ENCODE results near the gene BBX.
"Not testable (repeated sequence)": the region's sequence is repeated elsewhere in the genome, so short reads cannot be mapped to it uniquely, and the experiment has no call there.

The BBX gene

DNA sequence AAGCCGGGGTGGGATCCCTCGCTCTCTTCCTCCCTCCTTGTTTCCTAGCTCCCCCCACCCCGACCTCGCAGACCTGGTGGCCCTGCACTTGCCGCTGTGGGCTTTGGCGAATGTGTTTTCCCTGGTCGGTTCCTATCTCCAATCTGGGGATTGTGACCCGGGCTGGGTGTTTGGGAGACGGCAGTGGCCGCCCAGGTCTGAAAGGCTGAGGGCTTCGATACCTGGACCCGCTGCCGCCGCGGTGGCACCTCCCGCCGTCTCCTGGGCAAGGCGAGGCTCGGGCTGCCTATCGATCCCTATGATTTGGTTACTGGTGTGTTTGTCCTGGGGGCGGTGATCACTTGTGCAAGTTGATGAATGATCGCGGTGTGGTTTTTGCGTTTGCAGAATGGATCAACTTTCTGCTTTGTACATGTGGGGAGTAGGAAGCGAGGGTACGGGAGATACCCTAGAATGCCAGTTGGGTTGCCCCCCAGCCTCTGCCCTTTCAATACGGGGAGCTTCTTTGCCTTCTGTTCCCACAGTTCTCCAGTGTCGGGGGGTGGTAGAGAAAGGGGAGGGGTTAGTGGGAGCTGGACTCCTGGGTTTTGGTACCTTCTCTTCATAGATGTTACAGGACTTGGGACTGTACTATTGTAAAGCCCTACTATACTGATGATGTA, 3.0 kb downstream of the BBX start:
- DNase-seq, result peak in 39 of 42 donors; percentile 2 to 59 (median 26)
- intact Hi-C loops (cut with DNase I), result no loop called here

DNA sequence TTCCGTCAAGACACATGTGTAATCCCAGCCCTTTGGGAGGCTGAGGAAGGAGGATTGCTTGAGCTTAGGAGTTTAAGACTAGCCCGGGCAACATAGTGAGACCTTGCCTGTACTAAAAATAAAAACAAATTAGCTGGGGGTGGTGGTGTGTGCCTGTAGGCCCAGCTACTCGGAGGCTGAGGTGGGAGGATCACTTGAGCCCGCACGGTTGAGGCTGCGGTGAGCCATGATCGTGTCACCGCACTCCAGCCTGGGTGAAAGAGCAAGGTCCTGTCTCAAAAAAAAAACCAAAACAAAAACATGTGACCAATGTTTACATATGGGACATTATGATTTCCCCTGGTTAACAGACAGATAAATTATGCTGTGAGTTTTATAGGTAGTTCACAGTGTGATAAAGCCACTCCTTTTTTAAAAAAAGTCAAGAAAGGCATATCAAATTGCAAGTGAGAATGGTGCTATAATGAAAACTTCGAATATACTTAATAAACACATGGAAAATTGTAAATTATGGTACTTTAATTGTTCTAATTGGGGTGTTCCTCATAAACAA, 9.2 kb downstream of the BBX start:
- no peak for DNase-seq
- intact Hi-C loops (cut with DNase I), result no loop called here

DNA sequence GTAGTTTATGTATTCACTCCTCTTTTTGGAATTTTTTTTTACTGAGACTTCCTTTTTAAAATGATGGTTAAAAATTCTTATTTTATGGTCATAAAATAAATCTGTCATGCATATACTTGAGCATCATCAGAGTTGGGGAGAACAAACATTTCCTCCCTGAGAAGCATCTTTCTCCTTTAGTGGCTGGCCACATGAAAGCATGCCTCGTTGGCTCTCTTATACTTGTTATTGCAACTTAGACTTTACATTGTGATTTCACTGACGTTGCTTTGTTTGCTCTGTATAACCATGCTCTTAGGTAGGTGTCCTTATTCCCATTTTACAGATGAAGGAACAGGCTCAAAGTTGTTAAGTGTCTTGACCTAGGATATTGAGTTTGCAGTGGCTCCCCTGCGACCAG, 18.1 kb downstream of the BBX start:
- DNase-seq, result no peak
- intact Hi-C loops (cut with DNase I), result no loop called here

DNA sequence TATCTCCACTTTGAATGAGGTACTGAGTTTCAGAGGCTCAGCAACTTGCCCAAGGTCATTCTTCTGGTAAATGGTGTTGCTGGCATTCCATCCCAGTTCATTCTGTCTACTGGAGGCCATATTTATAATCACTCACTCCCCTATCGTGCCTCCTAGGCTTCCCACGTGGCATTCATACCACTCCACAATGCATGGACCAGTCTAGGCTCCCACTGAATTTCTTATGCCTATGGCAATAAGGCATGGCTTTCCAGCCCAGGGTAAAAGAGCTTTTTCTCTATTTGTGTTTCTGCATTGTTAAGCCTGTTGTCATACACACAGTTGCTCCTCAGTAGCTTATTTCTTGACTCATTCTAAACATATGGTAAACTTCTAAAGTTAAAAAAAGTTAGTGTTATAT, 19.9 kb downstream of the BBX start:
- intact Hi-C loops (cut with DNase I), result no loop called here
- DNase-seq, result no peak

DNA sequence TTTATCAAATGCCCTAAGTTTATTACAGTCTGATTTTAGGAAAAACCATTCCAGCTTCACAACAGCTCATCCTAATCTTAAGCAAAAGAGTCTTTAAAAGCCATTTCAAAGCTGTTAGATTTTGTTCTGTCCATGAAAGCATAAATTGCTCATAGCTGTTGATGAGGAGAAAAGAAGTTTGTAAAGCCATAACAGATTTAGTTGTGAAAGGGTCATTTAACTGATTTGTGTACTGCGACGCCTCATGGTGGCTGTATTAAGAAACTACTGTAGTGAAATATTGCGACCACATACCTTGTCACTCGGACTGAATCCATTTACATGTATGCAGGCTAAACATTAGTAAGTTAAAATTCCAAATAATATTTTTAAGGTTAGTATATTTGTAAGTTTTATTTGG, 20.9 kb downstream of the BBX start:
- intact Hi-C loops (cut with DNase I), result no loop called here
- DNase-seq, result peak in 17 of 42 donors; percentile 15 to 73 (median 37)

DNA sequence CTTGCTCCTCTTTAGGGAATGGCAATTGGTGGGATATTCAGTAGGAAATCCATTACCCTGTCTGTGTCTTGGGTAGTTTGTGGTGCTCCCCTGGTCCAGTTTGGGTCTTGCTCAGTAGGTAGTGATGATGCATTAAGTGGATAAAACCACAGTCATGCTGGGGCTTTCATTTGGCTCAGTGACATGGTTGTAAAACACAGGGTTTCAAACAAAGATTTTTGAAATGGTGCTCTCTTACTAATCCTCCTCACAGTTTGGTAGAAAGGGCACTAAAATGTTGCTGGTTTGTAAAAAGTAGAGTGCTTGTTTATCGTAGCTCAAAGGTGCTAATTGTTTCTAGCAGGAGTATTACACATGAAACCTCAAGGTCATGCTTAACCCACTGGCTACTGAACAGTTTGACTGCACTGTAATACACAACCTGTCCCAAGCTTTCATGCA, 22.9 kb downstream of the BBX start:
- intact Hi-C loops (cut with DNase I), result no loop called here
- DNase-seq, result no peak

DNA sequence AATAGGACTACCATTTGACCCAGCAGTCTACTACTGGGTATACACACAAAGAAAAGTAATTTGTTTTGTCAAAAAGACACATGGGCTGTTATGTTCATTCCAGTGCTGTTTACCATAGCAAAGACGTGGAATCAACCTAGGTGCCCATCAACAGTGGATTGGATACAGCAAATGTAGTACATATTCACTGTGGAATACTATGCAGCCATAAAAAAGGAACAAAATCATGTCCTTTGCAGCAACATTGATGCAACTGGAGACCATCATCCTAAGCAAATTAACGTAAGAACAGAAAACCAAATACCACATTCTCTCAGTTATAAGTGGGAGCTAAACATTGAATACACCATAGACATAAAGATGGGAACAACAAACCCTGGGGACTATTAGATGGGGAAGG, 25.8 kb downstream of the BBX start:
- intact Hi-C loops (cut with DNase I), result no loop called here
- DNase-seq, result no peak

DNA sequence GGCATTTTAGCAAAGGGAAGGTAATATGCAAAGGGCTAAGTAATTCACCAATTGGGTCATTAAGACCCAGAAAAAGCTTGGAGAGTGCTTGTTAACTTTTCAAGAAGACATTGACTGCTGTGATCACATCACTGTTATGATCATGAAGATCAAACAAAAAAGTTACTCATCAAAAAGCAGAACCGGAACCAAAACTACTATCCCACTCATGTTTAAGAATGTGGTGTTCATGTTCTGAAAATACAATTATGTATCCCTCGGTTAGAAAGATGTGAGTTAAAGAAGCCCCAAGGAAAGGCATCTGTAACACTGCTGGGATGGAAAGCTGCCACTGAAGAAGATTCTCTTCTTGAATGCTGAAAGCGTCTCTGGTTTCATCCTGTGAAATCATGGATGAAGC, 32.6 kb downstream of the BBX start:
- intact Hi-C loops (cut with DNase I), result no loop called here
- DNase-seq, result no peak

DNA sequence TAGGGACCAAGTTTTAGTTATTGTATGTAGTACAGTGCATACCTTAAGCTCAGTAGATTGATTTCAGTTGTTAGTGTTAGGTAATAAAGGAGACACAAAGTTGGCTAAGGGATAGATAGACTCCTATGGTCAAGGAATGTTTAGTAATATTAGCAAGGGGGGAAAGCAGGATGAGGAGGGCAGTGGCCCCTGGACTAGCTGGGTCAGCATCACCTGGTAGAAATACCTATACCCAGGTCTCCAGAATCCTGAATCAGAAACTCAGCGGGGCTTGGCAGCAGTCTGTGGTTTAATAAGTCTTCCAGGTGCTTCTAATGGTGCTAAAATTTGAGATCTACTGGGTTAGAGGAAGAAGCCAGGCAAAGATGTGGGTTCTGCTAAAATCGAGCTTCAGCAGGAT, 35.0 kb downstream of the BBX start:
- DNase-seq, result no peak
- intact Hi-C loops (cut with DNase I), result no loop called here

DNA sequence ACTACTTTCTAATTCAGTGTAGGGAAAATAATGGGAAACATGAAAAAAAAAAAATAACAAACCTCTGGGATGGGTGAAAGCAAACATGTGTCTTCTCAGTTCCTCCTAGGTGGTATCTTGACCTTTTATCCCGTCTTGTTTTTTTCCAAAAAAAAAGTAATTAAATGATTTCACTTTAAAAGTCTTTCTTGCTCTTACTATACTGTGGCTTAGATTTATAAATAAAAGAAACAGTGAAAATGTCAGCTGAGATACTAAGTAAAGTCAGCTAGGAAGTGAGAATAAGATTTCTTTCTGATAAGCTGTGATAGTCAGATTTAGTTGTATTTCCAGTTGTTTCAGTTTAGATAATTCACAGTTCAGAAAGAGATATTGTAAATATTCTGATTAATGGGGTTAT, 37.4 kb downstream of the BBX start:
- intact Hi-C loops (cut with DNase I), result no loop called here
- DNase-seq, result no peak

DNA sequence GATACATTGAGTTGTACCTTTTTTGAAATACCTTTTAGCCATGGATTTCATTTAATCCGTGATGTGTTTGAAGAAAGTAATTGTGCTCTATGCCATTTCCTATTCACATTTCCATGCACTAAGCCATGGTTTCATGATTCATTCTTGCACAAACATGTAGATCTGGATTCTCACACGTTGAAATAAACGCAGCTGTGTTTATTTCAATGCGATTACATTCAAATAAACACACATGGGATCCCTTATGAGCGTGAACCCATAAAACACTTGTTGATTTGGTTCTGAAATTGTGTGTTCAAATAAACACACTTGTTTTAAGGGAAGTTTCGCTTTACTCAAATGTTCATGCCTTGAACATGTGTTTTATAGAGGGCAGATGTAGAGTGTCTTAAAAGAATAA, 39.2 kb downstream of the BBX start:
- intact Hi-C loops (cut with DNase I), result no loop called here
- no peak for DNase-seq

DNA sequence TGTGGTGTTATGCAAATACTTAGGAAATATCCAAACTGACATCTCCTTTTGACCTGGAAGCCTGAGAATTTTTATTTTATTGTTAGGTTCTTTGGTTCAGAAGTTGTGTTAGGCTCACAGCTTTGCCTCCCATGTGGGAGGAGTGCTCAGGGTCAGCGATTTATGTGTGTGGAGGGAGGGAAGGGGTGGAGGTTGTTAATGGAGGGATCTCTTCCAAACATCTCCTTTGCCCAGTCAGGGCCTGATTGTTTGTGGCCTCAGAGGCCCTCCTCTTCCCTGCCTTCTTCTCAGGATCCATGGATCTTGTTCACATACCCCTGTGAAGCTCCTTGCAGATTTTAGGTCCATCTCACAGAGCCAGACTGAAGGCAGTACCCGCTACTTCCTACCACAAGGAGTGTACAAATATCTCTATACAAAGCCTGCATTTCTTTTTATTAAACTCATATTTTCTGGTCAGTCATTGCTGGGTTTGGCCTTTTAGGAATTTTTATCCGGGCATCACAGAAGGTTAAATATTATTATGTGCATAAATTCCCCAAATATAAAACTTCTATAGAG, 40.3 kb downstream of the BBX start:
- intact Hi-C loops (cut with DNase I), result no loop called here
- no peak for DNase-seq

DNA sequence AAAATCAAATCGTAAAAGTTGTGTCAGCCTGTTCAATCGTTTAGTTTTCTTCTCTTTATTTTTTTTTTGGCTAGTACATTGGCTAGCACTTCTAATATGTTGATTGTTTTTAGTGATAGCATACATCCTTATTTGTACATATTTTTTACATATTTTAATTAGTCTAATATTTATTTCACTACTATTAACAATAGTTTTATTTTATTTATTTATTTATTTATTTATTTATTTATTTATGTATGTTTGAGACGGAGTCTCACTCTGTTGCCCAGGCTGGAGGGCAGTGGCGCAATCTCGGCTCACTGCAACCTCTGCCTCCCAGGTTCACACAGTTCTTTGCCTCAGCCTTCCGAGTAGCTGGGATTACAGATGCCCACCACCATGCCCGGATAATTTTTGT, 42.5 kb downstream of the BBX start:
- intact Hi-C loops (cut with DNase I), result not testable (repeated sequence)

DNA sequence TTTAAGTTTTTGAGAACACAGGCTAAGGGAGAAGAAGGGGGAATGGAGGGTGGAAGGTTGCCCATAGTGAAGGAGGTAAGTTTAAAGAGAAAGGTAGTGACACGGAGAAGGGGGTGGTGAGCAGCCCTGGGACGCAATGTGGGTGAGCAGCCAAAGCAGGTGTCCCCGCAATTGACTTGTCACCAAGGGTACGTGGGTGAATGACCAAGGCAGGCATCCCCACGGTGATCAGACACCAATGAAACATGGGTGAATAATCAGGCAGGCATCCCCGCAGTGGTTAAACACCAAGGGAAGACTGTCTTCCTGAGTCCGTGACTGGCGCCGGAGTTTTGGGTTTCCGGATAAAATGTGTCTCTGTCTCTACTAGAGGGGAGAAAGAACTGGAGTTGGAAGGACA, 48.3 kb downstream of the BBX start:
- intact Hi-C loops (cut with DNase I); DNase-seq: not testable (repeated sequence)

More for the DNA sequence above, 42.5 kb downstream of the BBX start:
- not testable (repeated sequence) for DNase-seq

DNA sequence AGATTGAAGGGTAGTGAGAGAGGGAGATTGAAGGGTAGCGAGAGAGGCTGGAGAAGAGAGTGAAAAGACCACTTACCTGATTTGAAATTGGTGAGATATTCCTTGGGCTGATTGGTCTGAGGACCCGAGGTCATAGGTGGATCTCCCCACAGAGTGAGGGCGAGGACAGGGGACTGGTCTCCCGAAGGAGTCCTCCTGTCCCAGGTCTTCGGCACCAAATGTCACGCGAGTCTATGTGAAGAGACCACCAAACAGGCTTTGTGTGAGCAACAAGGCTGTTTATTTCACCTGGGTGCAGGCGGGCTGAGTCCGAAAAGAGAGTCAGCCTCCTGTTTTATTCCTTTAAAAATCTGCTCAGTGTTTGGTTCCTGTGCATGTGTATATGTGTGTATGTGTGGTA, 48.7 kb downstream of the BBX start:
- DNase-seq; intact Hi-C loops (cut with DNase I): not testable (repeated sequence)

DNA sequence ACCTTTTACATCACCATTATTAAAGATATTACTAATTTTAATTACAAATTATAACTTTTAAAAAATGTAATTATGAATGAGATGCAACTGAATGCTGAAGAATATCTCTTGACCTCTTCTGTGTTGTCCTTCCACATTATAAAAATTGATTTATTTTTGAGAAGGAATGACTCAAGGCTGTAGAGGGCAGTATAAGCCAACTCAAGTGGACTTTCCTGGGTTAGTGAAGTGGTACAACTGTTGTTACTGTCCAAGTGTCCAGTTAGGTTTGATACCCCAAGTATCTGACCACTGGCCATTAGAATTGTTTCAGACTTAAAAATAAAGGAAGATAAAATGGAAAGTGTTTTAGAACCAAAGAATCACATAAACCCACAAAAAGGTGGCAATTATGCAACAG, 51.9 kb downstream of the BBX start:
- intact Hi-C loops (cut with DNase I), result no loop called here

DNA sequence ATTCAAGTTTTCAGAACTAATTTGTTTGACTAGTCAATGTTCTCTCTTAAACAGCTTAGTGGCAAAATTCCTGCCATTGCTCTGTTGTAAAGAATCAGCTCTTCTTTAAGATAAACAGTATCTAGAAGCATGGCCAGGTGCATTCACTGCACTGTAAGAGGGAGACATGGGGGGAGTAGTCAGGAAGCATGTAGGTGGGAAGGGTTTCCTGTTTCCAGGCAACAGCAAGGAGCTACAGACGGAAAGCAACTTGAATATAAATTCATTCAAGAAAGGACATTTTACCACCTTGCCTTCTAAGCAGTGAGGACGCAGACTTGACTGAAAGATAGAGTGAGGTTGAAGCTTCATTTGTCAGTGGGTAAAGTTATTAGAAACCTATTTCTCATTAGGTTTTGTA, 55.3 kb downstream of the BBX start:
- intact Hi-C loops (cut with DNase I), result no loop called here
- DNase-seq, result peak in 2 of 42 donors; percentile 16 to 17

More for the DNA sequence above, 51.9 kb downstream of the BBX start:
- DNase-seq, result peak in 5 of 42 donors; percentile 18 to 59 (median 38)

DNA sequence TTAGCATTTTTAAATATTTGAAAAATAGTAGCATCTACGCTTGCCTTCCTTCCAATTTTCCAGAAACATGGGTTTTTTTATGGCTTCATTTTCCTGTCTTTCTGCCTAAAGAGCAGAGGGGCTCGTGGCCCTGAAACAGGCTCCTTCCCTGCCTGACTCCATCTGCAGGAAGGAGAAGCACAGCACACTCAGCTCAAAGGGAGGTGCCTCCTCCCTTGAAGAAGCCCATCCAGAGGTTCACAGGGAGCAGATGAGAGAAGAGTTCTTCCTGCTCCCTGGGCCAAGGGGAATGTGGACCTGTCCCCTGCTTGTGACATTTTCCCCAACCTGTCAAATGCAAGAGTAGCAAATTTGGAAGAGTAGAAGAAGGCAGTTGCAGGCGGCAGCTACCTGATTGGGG, 55.8 kb downstream of the BBX start:
- intact Hi-C loops (cut with DNase I), result no loop called here
- no peak for DNase-seq

DNA sequence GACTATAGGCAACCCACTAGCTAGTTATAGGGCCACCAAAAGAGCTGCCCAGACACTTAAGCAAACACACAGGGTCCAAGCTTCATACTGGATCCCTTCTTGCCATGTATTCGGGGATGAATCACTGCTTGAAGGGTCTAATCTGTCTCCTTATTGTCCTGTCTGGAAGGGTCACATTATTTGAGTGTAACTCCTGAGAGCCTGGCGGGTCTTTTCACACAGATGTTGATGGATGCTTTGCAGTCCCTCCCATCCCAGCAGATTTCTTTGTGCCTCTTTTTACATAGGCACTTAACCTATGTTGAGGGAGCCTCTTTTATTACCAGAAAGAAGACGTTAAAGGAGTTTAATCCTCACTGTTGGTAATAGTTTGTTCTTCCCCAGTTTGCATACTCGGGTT, 56.6 kb downstream of the BBX start:
- intact Hi-C loops (cut with DNase I), result no loop called here
- DNase-seq, result no peak

DNA sequence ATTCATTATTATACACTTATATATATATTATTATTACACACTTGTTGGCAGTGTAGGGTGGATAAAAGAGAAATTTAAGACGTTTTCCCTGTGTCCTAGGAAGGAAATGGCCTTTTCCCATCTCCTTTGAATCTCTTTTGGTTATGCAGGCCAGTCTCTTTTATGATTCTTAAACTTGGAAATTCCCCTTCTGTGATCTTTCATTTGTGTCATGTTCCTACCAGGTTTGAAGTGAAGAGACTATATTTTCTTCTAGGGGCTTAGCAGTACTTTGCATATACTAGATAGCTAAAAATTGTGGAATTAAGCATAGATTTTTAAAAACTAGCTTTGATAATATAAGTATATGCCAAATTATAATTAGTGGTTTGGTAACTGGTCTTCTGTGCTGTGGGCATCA, 58.5 kb downstream of the BBX start:
- intact Hi-C loops (cut with DNase I), result no loop called here
- no peak for DNase-seq

DNA sequence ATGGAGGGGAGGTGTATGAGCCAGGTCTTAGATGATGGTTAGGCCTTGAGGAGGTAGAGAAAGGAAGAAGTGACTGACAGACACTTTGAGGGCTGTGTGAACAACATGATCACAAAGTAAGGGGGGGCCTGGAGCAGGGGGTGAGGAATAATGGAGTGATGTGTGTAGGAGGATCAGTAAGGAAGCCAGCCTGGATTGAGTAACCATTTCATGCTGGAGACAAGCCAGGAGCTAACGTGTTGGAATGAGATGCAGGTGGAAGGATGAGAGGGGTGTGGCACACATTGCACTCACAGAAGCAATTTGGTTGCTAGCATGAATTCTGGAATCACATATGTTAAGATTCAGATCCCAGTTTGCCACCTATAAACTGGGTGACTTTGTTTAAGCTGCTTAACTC, 65.5 kb downstream of the BBX start:
- DNase-seq, result no peak
- intact Hi-C loops (cut with DNase I), result no loop called here

Measured in head of caudate nucleus (tissue), 42 donors.